ENCODE results near the gene MAP3K1.

DNA sequence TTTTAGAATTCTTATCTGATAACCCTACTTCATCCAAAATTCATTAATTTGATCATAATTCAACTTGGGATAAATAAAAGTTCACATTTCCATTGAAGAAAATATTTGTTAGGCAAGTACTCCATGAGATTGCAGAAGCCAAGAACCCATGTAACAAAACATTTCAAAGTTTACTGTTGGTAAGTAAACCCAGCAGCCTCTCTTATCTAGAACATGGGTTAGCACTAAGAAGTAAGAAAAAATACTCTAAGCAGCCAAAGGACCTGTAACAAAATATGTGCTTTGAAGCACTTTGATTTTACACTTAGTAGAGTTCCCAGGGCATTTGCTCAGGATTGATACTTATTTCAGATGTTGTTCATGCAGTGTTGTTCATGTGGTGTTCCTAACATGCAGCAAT is 8.7 kb downstream of the MAP3K1 start:
- TF ChIP-seq CEBPB (IDR thresholded peaks at IDR 0.05; ENCODE audit: low read depth) (no peak), CTCF (IDR thresholded peaks at IDR 0.05 in 2 of 3, conservative IDR thresholded peaks at IDR 0.05 in 1 of 3; ENCODE audit: borderline replicate concordance in 1 of 3, insufficient read depth in 1 of 3, low read depth in 2 of 3, low read length in 2 of 3) (no peak)
